HepG2 (cell line): Measurements from ENCODE around the gene CALD1. TPM values are rescaled to one million over a fixed set of nuclear protein-coding genes. Genes with fewer than 3 reads are reported as not detected.

Source experiments
- CBX5 ChIP-seq: sonication (generic); formaldehyde crosslinking; IDR thresholded peaks from 2 replicates; pipeline ENCODE4 v1.4.0; 2020; ENCODE audit warnings: missing genetic modification reagents, borderline replicate concordance
- CTCF ChIP-seq: sonication (generic); formaldehyde crosslinking; IDR thresholded peaks from 2 replicates; pipeline ENCODE4 v1.5.0; 2020; ENCODE audit warnings: mild to moderate bottlenecking, missing genetic modification reagents, moderate library complexity
- HOMEZ ChIP-seq: IDR thresholded peaks from 2 replicates; pipeline ENCODE4 v1.6.1; 2016; ENCODE audit warnings: low read depth
- MAX ChIP-seq: IDR thresholded peaks from 2 replicates; pipeline ENCODE4 v1.6.1; 2012; ENCODE audit warnings: inconsistent platforms
- NFKB2 ChIP-seq: sonication (generic); formaldehyde crosslinking; IDR thresholded peaks from 2 replicates; pipeline ENCODE4 v1.4.0; 2020; ENCODE audit warnings: missing genetic modification reagents, borderline replicate concordance
- SMC3 ChIP-seq: IDR thresholded peaks from 2 replicates; pipeline ENCODE4 v1.6.1; 2011; ENCODE audit warnings: low read length, improper control_type of control experiment
- SOX13 ChIP-seq, 3 experiments: fragments of 450-650 bp in 1 of 3; sonication (generic) in 1 of 3; formaldehyde crosslinking in 1 of 3; IDR thresholded peaks in 2 of 3; conservative IDR thresholded peaks in 1 of 3; 2 replicates each; pipeline versions ENCODE4 v1.5.0 to v1.6.1; 2016 to 2020; ENCODE audit warnings: antibody characterized with exemption in 1 of 3, mild to moderate bottlenecking in 1 of 3, missing compliant biosample characterization in 1 of 3, missing genetic modification reagents in 1 of 3, moderate library complexity in 1 of 3
- SOX6 ChIP-seq, 2 experiments: fragments of 450-650 bp in 1 of 2; sonication (generic) in 1 of 2; formaldehyde crosslinking in 1 of 2; IDR thresholded peaks; 2 replicates each; pipeline versions ENCODE4 v1.4.0 to v1.6.1; 2017 to 2020; ENCODE audit warnings: antibody characterized with exemption in 1 of 2, mild to moderate bottlenecking in 1 of 2, missing genetic modification reagents in 1 of 2
- STAG1 ChIP-seq: sonication (generic); formaldehyde crosslinking; IDR thresholded peaks from 2 replicates; pipeline ENCODE4 v1.4.0; 2020; ENCODE audit warnings: missing genetic modification reagents
- TFDP1 ChIP-seq: IDR thresholded peaks from 2 replicates; pipeline ENCODE4 v1.6.1; 2016; ENCODE audit warnings: missing compliant biosample characterization, missing genetic modification reagents, borderline replicate concordance
- TFE3 ChIP-seq: IDR thresholded peaks from 2 replicates; pipeline ENCODE4 v1.6.1; 2016
- ZNF331 ChIP-seq: sonication (generic); formaldehyde crosslinking; IDR thresholded peaks from 2 replicates; pipeline ENCODE4 v1.4.0; 2020; ENCODE audit warnings: missing genetic modification reagents
- ZNF792 ChIP-seq: IDR thresholded peaks from 2 replicates; pipeline ENCODE4 v1.6.1; 2016
- polyA plus RNA-seq, 8 experiments: library from polyadenylated mRNA; depleted of rRNA in 3 of 8; stranded (reverse) in 7 of 8; unstranded in 1 of 8; fragments of >200 nt; fragmentation: Illumina TruSeq in 4 of 8; extraction: Trizol in 4 of 8; gene quantifications; 2 replicates each; pipeline versions ENCODE4 v1.2.1 to v1.2.3, GENCODE V29; 2011 to 2016; ENCODE audit warnings: low read depth in 4 of 8, missing spikeins in 1 of 8, mixed read lengths in 1 of 8; ENCODE audit not compliant: insufficient read depth in 1 of 8
- total RNA-seq, 5 experiments: library from RNA; depleted of rRNA; stranded (reverse); fragments of >200 nt; fragmentation: Illumina TruSeq; extraction: Trizol; gene quantifications; 2 replicates each; pipeline ENCODE4 v1.2.3, GENCODE V29; 2016; ENCODE audit warnings: low read depth in 1 of 5
- TF ChIP-seq, protein P1 (sequence below): sonication (generic); formaldehyde crosslinking; IDR thresholded peaks from 2 replicates; pipeline ENCODE4 v1.4.0; 2020; ENCODE audit warnings: missing genetic modification reagents

CALD1 gene
- total and polyA plus RNA-seq, 2 of the 13 experiments (the other 11 are each of a cell fraction or from before 2014, with no cell fraction given), result 53.0 to 112 TPM

- TF ChIP-seq SOX13 (IDR thresholded peaks at IDR 0.05) (no peak), SOX13 (CRISPR knock-in tag; conservative IDR thresholded peaks at IDR 0.05 in 1 of 2, IDR thresholded peaks at IDR 0.05 in 1 of 2) (peak in 1 of 2 experiments; percentile 58; a peak in 2 of 4 replicates), TFE3 (CRISPR knock-in tag) (0 out of 2 replicates have a peak, but pooled peaks have one; percentile 39), TFDP1 (CRISPR knock-in tag) (peak; percentile 67; the same call in 1 of the 2 replicates), MAX (peak; percentile 79), SOX6 (IDR thresholded peaks at IDR 0.05) (no peak), SOX6 (CRISPR knock-in tag; IDR thresholded peaks at IDR 0.05) (peak; percentile 69), NFKB2 (CRISPR knock-in tag) (no peak), SMC3 (peak; percentile 32; the same call in 1 of the 2 replicates), CBX5 (CRISPR knock-in tag) (0 out of 2 replicates have a peak, but pooled peaks have one; percentile 52), ZNF331 (0 out of 2 replicates have a peak, but pooled peaks have one; percentile 45), ZNF792 (0 out of 2 replicates have a peak, but pooled peaks have one; percentile 20), HOMEZ (CRISPR knock-in tag) (peak; percentile 58; the same call in 1 of the 2 replicates), STAG1 (CRISPR knock-in tag) (peak; percentile 36), CTCF (CRISPR knock-in tag) (peak; percentile 70)
- TF ChIP-seq, protein P1, sequence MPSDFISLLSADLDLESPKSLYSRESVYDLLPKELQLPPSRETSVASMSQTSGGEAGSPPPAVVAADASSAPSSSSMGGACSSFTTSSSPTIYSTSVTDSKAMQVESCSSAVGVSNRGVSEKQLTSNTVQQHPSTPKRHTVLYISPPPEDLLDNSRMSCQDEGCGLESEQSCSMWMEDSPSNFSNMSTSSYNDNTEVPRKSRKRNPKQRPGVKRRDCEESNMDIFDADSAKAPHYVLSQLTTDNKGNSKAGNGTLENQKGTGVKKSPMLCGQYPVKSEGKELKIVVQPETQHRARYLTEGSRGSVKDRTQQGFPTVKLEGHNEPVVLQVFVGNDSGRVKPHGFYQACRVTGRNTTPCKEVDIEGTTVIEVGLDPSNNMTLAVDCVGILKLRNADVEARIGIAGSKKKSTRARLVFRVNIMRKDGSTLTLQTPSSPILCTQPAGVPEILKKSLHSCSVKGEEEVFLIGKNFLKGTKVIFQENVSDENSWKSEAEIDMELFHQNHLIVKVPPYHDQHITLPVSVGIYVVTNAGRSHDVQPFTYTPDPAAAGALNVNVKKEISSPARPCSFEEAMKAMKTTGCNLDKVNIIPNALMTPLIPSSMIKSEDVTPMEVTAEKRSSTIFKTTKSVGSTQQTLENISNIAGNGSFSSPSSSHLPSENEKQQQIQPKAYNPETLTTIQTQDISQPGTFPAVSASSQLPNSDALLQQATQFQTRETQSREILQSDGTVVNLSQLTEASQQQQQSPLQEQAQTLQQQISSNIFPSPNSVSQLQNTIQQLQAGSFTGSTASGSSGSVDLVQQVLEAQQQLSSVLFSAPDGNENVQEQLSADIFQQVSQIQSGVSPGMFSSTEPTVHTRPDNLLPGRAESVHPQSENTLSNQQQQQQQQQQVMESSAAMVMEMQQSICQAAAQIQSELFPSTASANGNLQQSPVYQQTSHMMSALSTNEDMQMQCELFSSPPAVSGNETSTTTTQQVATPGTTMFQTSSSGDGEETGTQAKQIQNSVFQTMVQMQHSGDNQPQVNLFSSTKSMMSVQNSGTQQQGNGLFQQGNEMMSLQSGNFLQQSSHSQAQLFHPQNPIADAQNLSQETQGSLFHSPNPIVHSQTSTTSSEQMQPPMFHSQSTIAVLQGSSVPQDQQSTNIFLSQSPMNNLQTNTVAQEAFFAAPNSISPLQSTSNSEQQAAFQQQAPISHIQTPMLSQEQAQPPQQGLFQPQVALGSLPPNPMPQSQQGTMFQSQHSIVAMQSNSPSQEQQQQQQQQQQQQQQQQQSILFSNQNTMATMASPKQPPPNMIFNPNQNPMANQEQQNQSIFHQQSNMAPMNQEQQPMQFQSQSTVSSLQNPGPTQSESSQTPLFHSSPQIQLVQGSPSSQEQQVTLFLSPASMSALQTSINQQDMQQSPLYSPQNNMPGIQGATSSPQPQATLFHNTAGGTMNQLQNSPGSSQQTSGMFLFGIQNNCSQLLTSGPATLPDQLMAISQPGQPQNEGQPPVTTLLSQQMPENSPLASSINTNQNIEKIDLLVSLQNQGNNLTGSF (CRISPR knock-in tag), result no peak
Observed at GRCh38 chr7:134845461-134845860, 66.0 kb downstream of the CALD1 start (continued).
